Prostate gland (tissue), 2 donors: ENCODE results near the gene ALOX12.

Experiments used
- CTCF ChIP-seq, 4 experiments: fragments of 200-600 bp in 2 of 4; fragments of 450-650 bp in 2 of 4; sonication (generic) in 2 of 4; IDR thresholded peaks; 1 replicate in 3 of 4; 2 replicates in 1 of 4; pipeline ENCODE4 v1.5.1; 2016 to 2019; ENCODE audit warnings: antibody characterized with exemption in 4 of 4, mild to moderate bottlenecking in 2 of 4, moderate library complexity in 2 of 4
- POLR2A ChIP-seq: fragments of 450-650 bp; IDR thresholded peaks from one replicate; pipeline ENCODE4 v1.6.1; 2016; ENCODE audit warnings: antibody characterized with exemption, mild to moderate bottlenecking
- POLR2AphosphoS5 ChIP-seq: sonication (generic); formaldehyde crosslinking; IDR thresholded peaks from one replicate; pipeline ENCODE4 v1.6.1; 2017; ENCODE audit warnings: antibody characterized with exemption

- TF ChIP-seq CTCF (IDR thresholded peaks at IDR 0.05) (no peak), POLR2AphosphoS5 (no peak), POLR2A (no peak)
Observed at GRCh38 chr17:6985266-6985665, 10.6 kb upstream of the ALOX12 start.
